Stimulated activated CD4-positive, alpha-beta T cell treated with anti-CD3 and anti-CD28 coated beads, Interleukin-1b, Interleukin-23, amount 100 ng/mL, for 4 hours (primary cell): ENCODE data around the gene ESYT3.
"Not testable (repeated sequence)": the region's sequence is repeated elsewhere in the genome, so short reads cannot be mapped to it uniquely, and the experiment has no call there.

Source experiments
- DNase-seq, 2 donors: peaks; one replicate each; pipeline ENCODE4 v3.0.0-alpha.2; 2020; ENCODE audit warnings: low read depth in 2 of 2

Gene ESYT3

DNA sequence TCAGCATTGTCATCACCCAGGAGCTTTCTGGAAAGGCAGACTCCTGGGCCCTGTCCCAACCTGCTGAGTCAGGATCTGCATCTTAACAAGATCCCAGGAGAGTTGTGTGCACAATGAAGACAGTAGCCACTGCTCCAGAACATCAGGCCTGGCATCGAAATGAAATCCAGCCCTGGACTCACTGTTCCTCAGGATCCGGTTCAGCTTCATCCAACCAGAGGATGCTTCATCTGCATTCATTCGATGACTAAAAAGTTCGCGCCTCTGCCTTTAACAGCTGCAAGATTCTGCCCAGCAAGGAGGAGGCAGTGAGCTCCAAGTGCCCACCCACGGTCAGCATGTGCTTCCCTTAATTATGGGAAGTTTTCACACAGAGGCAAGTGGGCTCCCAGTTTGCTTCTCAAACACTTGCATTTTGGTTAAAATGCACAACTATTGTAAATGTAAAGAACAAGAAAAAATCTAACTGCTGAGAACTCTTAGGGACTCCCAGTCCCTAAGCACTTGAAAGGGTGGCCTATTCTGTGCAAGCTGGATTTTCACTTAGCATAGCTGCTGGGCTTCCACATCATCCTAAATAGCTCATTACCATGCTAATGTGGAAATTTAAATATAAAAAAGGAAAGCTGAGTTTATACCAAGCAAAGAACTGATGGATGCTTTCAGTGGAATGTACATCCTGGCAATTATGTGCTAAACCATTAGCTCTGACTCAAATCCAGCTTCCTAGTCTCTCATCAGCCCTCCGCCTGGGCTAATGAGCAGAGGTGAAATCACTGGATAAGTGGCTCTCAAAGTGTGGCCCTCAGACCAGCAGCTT, 25.5 kb upstream of the ESYT3 start:
- no peak for DNase-seq

DNA sequence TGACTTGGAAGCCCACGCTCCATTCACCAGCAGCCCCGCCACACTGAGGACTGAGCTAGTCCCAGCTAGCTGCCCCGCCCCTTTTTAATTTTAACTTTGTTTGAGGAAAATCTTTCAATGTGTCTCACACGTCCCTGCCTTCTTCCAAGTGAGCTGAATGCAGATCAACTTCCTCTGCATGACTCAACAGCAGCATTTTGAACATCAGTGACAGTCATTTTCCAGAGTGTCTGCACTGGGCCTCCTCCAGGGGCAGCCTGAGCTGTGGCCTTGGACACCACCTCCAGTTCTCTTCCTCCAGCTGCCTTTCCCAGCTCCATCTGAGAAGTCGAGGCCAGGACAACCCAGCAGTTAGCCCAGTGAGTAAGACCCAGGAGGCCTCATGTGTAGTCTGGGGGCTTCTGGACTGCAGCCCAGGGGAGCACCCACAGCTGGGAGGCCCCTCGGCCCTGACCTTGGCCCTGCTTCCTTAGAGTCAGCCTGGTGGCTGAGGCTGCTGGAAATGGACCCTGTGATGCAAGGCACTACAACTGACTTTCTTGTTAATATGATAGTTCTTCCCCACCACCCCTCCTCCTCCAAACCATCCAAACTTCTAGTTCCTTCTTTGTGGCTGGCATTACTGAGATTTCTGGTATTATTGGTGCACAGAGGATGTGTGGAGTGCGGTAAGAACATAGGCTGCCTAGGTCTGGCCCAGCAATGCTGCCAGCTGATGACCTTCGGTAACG, 21.4 kb upstream of the ESYT3 start:
- DNase-seq = no peak

DNA sequence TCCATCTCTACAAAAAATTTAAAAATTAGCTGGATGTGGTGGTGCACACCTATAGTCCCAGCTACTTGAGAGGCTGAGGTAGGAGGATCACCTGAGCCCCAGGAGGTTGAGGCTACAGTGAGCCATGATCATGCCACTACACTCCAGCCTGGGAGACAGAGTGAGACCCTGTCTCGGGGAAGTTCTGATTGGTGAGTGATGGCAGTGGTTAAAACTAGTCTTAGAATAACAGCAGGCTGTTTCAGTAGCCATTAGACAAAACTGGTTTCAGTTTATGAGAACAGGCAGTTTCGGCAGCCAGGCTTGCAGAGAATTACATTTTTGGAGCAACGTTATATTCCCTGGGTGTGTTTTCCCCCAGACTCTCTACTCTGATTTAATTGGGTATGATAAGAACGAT, 18.2 kb upstream of the ESYT3 start:
- DNase-seq = not testable (repeated sequence)

DNA sequence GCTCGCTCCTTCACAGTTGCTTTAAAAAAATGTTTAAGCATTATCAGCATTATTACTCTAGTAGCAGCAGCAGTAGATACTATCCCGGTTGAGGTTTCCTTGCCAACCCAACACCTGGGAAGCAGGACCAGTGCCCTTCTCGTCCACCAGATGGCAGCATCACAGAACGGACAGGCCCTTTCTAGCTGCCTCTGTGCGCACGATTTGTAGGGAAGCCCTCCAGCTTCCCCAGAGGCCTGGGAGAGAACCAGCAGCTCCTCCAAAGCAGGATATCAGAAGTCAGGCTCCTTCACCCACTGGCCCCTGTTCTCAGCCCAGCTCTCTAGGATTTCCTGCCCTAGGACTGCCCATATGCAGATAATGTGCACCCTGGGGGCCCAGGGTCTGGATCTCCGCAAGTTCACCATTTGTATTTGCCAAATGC, 16.8 kb upstream of the ESYT3 start:
- DNase-seq = peak; percentile 40 to 43

DNA sequence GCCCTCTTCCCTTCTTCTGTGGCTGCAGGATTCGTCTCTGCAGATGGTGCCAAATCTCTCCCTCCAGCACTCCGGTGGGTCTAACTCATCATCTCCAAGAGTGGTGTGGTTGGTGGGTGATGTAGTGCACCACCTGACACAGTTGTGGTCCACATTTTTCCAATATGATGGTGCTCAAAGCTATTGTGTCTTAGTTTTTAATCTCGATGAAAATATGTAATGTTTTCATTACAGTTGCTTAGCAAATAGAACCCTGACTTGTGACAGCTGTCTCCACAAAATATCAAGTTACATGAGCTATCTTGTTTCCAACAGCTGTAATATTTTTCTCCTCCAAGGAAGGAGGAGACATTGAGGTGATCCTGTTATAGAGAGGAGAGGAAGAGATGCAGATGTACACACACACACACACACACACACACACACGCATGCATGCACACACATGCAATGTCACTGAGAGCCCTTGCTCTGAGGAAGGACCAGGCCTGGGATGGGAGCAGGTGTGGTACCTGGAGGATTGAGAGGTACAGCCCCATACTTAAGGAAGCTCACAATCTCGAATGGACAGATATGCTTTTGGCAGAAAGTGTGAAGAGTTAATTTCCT, 15.7 kb upstream of the ESYT3 start:
- DNase-seq = no peak

DNA sequence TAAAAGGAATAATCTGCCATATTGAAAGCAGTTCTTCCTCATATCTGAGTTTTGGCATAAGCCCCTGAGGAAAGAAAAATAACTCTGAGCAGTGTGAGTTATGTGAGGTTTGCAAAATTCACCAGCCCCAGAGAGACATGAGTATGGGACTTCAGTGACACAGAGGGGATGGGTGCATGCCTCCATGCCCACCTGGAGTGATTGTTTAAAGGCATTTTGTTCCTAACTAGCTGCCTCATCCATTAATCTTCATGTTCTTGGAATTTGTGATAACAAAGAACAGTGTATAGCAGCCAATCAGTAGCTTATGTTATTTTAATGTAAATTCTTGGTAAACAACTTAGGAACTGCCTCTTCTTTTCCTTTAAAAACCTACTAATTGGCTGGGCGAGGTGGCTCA, 11.1 kb upstream of the ESYT3 start:
- no peak for DNase-seq

DNA sequence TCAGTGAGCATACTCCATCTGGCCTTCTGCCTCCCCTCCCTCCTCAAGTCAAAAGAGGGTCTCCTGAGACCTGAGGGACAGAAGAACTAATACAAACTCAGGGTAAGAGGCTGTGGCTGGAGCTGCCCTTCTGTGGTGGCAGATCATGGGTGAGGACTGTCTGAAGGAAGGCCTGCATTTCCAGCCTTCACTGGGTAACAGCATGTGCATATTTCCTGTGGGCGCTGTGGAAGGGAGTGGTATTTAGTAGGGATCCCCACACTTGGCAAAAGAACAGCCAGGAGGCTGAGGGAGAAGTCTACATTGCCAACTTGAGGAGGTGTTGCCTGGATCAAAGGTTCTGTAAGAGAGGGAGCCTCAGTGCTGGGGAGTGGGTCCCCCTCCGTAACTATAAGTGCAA, 10.1 kb upstream of the ESYT3 start:
- no peak for DNase-seq

DNA sequence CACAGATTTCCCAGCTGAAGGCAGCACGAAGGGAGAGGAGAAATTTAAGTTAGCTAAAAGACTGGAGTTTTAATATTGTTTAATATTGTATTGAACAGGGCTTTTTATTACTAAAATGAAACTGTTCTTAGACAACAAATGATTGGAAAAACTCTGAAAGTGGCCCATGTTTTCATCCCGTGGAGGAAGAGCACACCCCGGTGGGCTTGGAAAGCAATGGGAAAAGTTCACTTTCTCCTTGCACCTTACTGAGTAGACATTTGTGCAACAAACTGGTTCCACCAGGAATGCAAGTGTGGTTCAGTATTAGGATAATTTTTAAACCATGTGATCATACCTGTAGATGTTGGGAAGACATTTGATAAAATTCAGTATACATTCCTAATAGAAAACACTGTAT, 8.2 kb upstream of the ESYT3 start:
- DNase-seq = no peak

DNA sequence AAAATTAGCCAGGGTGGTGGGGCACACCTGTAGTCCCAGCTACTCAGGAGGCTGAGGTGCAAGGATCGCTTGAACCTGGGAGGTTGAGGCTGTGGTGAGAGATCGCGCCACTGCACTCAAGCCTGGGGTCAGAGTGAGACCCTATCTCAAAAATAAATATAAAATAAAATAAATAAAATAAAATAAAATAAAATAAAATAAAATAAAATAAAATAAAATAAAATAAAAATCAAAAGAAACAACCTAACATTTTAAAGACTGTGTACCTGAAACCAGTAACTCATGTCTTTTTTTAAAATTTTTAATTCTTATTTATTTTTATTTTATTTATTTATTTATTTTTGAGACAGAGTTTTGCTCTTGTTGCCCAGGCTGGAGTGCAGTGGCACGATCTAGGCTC, 7.7 kb upstream of the ESYT3 start:
- DNase-seq = not testable (repeated sequence)

DNA sequence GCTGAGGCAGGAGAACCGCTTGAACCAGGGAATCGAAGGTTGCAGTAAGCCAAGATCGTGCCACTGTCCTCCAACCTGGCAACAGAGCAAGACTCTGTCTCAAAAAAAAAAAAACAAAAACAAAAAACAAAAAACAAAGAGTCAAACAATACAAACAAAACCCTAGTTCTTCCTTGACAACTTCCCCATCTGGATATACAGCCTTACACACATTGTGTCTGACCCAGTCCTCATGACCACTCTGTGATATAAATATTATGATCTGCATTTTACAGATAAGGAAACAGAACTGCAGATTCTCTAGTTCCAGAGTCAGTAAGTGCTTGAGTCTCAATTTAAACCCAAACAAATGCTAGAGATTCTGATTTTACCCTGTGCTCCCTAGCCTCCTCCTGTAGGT, 4.8 kb upstream of the ESYT3 start:
- DNase-seq = no peak

DNA sequence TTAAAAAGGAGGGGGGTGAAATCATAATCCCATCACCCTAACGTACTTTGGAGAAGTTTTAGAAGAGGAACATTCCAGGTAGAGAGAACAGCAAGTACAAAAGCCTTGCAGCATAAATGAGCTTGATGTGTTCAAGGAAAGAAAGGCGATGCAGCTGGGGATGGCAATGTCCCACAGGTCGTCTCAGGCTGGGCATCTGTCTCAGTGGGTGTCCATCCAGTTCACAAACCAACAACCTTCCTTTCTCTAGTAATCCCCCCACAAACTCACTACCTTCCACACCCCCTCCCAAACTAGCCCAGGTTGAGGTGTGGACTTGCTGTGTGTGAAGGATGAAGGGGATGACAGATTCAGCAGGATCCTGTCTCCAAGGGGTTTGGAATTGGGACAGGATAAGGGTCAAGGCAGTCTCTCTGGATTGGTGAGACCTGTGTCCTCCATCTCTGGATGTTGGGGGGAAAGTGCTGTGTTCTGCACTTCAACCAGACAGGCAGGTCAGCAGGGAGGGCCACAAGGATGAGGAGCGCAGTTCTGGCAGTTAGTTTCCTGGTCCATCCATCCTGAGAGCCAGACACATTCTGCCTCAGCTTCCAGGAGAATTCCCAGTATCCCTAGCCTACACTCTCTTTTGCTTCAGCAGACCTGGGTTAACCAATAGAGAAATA, 1.7 kb upstream of the ESYT3 start:
- DNase-seq = no peak

DNA sequence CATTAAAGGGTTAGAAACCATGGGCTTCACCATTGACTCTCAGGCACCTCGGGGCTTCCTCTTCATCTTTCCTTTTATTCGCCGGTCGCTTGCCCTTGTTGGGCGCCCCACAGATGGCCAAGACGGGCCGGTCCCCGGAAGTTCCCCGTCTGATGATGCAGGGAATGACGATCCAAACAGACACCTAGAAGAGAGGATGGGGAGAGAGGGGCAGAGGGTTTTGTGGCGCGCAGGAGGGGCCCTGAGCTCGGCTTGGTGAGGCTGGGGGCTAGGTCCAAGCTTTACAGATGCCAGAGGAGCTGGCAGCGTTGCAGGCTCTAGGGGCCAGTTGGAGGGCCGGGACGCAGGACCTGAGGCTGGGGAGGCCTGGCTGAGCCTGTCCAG, 532 bp upstream of the ESYT3 start:
- DNase-seq = no peak

DNA sequence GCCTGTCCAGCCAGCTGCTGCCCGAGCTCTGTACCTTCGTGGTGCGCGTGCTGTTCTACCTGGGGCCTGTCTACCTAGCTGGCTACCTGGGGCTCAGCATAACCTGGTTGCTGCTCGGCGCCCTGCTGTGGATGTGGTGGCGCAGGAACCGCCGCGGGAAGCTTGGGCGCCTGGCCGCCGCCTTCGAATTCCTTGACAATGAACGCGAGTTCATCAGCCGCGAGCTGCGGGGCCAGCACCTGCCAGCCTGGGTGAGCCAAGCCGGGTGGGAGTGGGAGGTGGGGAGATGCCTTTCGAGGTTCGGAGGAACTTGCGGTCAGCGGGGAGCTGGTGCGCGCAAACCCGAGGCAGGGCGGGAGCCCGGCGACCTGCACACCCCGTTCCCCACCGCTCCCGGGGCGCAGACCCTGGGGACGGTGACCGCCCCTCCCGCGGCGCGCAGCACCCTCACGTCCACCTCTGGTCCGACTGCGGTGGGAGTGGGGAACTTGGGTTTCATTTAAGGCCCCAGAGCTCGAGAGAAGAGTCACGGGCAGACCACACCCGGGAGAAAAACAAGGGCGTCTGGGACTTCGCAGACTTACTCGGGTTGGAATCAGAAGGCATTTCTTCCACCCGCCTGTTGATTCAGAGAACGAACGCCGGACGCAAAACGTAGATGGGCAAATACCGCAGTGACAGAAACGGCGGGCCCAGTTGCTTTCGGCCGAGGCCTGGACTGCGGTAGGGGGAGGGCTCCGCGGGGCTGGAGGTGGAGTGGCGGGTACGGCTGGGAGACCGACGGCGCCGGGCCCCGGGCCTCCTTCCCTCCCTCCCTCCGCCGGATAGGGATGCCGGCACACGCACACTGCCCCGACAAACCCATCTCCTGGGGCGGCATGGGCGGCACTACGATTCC, 708 bp downstream of the ESYT3 start:
- no peak for DNase-seq

DNA sequence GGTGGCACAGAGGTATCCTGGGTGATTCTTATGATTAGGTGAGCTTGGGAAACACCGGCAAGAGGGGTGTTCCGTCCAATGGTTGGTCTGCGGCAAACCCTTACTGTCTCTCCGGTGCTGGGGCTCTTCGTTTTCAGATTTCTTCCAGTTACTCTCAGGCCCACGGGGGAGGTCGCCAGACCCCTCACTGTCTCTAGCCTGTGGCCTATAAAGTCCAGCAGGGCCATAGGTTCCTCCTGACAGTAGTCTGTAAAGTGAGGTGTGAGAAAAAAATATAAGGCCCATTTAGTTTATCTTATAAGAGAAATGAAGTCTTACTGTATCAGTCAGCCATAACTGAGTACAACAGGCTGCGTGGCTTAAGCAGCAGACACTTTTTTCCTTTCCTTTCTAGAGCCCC, 1.4 kb downstream of the ESYT3 start:
- no peak for DNase-seq

DNA sequence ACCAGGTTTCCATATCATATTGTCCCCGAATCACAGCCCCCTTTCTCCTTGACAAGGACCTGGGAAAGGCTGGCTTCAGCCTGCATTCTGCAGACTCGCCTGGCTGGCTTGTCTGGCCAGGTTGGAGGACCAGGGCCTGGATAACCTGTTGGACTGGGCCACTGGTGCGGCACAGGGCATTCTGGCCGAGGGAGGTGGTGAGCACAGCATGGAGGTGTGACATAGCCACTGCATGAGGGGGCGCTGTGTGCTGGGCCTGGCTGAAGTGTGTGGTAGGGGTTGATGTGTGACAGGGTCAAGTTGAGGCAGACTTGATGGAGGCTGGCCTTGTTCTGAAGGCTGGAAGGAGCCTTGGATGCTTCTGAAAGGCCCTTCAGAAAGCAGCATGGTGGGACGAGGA, 2.9 kb downstream of the ESYT3 start:
- DNase-seq = no peak

DNA sequence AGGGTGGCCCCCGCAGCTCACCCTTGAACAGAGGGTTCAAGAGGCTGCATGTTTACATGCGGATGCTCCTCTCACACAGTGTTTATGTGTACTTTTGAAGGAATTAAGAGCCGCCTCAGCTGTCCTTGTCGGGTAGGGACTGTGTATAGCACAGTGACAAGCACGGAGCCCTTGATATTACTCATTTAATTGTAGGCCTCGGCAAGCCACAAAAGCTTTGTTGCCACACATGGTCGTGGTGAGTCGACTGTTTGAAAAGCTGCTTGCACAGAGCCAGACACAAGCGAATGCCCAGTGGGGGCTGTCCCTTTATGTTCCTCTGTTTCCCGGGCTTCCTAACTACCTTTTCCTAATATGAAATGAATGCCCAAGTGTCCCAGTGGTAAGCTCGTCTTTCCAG, 4.5 kb downstream of the ESYT3 start:
- no peak for DNase-seq

DNA sequence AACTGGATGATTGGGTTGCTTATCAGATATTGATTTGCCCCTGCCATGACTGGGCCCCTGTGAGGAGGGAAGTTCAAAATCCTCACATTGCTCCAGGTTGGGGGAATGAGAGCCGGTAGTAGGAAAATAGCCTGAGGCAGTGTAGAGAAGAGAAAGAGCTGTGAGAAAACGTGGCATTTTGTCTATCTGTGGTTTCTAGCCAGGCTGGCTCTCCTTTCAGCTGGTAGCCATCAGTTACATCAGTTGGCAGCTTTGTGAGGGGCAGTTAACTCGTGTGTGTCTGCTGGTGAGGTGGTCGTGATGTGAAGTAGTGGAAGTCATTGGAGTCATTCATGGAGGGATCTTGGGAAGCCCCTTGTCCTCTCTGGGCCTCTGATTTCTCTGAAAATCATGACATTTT, 5.2 kb downstream of the ESYT3 start:
- no peak for DNase-seq

DNA sequence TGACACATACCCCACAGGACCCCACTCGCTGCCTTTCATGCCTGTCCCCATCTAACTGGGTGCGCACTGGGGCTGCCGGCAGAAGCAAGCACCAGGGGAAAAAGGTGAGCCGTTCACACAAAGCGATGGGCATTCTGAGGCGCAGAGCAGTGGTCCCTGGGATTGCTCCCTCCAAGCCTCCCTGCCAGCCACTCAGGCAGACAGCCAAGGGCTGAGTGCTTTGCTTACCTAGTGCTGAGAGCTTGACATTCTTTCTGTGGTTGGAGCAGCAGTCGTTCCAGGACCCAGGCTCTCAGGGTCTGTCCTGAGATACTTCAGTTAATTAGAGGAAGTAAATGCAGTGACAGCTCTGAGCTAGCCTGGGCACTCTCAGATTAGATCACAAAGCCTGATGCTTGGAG, 5.7 kb downstream of the ESYT3 start:
- DNase-seq = no peak

DNA sequence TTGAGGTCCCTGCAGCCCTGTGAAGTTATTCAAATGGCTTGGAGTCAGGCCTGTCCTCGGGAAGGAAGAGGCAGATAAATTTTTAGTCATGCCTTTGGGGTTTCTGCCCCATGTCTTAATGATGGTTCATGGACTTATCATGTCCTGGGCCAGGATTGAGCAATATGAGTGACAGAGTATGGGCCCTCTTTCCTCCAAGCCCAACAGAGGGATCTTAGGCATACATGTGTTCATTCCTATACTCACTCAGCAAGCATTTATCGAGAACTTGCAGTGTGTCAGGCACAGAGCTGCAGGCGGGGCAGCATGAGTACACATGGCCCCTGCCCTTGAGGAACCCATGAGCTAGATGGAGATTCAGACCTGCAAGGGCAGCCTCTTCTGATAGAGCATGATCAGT, 6.2 kb downstream of the ESYT3 start:
- no peak for DNase-seq

DNA sequence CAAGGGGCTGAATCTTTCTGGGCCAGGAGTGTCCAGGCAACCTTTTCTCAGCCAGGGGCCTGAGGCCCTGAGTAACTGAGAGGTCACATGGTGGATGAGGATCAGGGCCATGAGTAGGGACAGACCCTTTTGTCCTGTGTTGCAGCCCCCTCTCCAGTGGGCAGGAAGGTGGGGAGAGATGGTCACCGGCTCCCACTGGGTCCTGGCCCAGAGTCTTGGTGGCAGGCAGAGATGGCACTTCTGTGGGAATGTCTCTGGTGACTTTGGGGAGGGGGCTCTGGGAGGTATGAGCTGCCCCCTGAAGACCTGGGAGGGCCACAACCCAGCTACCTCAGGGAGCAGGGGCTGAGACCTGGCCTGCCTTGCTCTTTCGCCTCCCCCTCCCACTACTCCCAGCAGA, 6.8 kb downstream of the ESYT3 start:
- no peak for DNase-seq

DNA sequence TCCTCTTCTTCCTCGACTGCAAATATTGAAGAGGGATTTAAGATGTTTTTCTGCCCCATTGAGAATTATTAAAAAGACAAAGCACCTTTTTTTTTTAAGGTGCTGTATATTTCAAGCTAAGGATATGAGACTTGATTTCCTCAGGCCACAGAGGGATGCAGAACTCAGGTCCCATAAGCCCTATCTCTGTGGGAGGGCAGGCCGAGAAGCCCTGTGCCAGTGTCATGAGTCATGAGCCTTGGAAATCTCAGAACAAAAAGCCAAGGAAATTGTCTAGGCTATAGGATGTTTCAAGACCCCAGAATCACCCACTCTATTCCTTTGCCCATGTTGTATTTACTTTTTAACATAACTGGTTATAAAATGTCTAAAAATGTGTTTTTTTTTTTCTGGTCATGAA, 7.3 kb downstream of the ESYT3 start:
- DNase-seq = no peak

DNA sequence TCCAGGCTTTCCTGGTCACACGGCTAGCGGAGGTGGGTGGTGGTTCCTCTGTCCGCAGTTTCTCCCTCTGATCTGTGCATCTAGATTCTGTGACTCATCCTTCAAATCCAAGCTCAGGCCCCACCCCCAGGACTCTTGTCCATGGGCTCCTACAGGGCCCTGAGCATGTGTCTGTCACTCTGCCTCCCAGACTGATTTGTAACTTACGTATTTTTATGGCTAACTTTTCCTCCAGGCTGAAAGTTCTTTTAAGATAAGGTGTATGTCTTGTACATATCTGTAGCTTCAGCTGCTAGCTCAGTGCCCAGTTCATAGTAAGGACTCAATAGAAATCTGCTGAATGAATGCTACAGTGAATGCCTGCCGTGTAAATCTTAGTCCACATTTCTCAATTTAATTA, 8.0 kb downstream of the ESYT3 start:
- no peak for DNase-seq
